SHP77 treated with DMSO at 0.1 percent for 48 hours (cell line): ENCODE measurements around the gene NAA80.

ENCODE experiments used
- DNase-seq: peaks from one replicate; lab custom pipeline; 2025; lab: John Stamatoyannopoulos, UW

NAA80 gene

DNA sequence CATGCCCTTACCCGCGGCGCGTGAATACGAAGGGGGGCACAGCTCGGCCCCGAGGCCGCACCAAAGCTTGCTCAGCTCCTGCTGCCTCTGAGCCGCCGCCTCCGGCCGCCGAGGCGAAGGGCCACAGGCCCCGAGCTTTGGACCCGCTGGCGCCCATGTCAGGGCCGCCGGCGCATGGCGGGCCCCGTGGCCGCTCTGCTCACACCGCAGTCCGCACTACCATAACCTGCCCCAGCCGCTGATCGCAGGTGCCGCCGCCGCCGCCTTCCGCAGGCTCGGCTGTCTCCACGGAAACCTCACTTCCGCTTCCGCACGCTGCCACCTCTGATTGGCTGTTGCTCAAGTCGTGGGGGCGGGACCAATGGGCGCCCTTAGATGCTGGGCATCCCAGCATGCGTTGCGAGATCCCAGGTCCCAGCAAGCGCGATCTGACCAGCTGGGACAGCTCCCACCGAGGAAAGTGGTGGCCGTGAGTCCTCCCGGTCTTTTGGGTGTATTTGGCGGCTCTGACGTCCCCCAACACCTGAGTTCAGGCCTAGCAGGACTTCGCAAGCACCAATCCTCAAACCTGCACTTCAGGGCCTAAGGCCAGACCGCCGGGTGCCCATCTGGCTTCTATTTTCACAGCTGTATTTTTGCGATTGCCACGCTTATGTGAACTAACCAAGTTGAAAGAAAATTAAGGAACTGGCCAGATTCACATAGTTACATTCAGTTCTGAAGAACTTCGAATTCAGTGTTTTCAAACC is 28.9 kb upstream of the NAA80 start, which contains the start of gene TUSC2:
TSS of gene TUSC2 (minus strand) at position 281 of the 749 bp plus-strand sequence. CDS start at position 157, 124 bp downstream.
- peak; percentile 76 for DNase-seq

- DNase-seq, result no peak
These were observed 27.9 kb upstream of the NAA80 start for GRCh38 chr3:50327129-50327528.

DNA sequence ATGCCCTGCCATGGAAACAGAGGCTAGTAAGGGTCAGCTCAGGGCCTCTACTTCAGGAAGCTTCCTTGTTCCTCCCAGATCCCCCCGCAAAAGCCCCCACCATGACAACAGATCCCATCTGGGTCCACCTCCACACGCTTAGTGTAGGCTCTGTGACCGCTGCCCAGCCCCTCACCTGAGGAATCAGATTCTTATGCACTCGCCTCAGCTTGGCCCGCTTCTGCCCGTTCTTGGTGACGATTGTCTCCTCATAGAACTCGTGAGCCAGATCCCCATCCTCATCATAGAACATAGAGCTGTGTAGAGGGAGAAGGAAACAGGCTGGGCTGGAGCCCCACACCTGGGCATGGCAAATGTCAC is 27.0 kb upstream of the NAA80 start:
- DNase-seq, result no peak

- no peak for DNase-seq
These were observed 26.4 kb upstream of the NAA80 start for GRCh38 chr3:50325497-50326181.

GRCh38 chr3:50325113-50325480 is 25.9 kb upstream of the NAA80 start:
- DNase-seq, result no peak

- no peak for DNase-seq
These were observed 25.3 kb upstream of the NAA80 start for GRCh38 chr3:50324351-50325112.

DNA sequence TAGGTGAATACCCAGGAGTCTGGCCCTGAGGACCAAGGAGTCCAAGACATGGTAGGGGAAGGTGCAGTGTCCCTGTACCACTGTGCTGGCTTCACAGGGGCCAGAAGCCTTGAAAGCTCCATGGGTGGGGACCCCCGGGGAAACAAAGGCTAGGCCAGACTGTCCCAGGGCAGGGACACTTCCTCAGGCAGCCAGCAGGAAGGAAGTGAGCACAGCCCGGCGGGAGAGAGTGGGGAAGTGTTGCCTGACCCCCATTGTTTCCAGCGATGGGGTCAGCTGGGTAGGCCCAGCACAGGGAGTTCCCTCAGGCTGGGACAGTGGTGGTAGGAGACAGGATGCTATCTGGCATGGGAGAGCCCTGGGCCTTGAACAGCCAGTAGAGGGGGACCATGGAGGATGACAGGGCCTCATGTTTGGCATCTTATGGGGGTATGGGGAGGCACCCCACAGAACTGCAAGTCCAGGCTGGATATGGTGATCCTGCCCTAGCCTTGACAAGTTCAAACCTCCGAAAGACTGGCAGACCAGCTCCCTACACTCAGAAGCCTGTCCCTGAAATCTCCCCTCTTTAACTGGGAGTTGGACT is 24.5 kb upstream of the NAA80 start:
- no peak for DNase-seq

- peak; percentile 18 for DNase-seq
These were observed 23.9 kb upstream of the NAA80 start for GRCh38 chr3:50323092-50323600.

- DNase-seq, result peak; percentile 48
These were observed 23.3 kb upstream of the NAA80 start, which contains the start of gene HYAL2 for GRCh38 chr3:50322386-50323091. Gene HYAL2, minus strand, starts transcription at chr3:50322745. Its CDS starts 2,256 bp downstream, at chr3:50320489.

- no peak for DNase-seq
These were observed 22.8 kb upstream of the NAA80 start for GRCh38 chr3:50322115-50322385.

DNA sequence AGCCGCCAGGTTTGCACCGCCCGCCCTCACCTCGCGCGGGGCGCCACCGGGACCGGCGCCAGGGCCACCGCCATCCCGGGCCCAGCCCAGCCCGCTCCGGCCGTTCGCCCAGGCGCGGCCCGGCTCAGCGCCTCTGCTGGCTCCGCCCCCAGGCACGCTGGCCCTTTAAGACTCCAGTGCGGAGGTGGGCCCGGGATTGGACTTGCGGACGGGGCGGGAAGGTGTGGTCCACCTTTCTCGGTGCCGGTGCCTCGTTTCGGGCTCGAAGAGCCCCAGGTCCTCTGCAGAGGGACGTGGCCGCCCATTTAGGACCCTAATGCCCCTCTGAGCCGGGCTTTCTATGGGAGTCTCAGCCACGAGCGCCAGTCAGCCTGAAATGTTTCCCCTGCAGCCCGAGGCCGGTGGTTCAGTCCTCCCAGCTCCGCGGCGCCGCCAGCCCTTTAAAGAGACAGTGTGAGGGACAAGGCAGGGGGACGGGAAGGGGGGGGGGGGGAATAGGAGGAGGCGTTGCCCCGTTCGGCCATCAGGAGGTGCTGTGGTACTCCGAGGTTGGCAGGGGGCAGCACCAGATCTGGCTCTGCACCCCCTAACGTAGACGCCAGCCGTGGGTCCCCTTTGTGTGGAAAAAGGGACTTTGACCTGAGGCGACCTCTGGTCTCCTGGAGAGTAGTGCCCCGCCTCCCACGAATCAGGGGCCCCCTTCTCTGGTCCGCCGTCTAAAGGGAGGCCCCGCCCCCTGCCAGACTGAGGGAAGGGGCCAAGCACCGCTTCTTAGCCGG is 22.3 kb upstream of the NAA80 start:
- DNase-seq, result peak; percentile 78

DNA sequence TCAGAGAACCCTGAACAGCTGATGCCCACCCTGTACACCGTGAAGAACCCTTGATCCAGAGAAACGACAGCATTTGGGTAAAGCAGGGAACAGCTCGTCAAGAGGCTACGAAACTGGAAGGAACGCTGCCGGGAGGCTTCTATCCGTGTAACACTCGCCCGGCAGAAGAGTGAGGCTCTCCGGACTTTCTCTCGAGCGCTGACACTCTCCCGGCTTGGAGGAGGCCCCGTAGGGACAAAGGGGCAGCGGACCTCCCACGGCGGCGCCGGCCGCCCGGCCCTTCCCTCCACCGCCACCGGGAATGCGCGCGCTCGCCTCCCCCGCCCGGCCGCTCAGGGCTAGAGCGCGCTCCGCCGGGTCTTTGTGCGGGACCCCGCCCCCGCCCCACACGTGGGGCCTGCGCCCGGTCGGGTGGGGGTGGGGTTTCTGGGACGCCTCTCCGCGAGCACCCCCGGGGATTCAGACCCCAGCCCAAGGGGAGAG is 21.7 kb upstream of the NAA80 start:
- no peak for DNase-seq

DNA sequence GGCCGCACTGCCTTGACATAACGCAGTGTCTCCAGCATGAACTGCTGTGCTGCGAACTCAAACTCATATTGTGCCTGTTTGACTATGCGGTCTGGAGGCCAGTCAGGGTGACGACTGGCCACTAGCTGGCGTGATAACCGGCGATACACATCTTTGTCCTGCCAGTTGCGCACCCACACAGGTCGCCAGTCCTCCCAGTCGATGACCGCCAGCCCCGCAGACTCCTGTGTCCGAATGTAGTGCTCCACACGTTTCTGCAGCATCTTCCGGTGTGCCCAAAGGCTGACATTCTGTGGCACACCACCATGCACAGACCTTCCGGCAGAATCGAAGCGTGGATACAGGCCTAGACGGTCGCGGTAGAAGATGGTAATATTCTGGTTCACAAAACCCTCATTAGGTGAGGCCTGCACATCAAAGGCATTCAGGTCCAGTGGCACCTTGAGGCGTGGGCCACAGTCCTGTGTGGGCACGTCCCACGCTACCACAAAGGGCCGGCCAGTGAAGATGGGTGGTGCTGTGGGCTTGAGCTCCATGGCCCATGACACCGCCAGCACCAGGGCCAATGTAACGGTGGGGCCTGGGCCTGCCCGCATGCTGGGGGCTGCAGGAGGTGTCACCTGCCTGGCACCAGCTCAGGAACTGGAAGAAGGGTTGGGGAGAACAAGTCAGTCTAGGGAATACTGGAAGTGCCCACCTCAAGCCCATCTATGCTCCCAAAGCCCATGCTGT is 20.9 kb upstream of the NAA80 start:
- no peak for DNase-seq

DNA sequence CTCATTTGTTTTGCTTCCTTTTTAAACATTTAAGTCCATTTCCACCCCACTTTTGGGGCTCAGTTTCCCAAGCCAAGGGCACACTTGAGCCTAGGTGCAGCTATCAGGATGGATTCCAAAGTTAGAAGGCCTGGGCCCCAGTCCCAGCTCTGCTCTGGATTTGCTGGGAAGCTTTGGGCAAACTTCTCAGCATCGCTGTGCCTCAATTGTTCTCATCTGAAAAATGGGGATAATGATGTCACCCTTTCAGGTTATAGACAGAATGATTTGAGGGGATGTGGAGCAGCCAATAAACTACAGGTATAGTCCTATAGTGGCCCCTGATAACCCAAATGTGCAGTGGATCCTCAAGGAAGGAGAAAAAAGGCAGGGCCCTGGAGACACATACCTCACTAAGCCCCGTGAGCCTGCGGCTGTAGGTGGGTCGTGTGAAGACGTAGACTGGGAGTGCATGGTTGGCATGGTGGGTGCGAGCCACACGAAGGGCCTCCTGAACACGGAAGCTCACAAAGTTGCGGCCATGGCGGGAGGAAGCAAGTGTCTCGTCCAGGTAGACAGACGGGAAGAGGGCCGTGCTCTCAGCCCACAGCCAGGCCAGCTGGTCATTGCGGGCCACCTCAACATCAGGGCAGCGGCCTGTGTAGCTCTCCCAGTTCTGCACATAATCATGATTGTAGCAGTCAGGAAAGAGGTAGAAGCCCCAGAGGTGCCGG is 20.1 kb upstream of the NAA80 start:
- no peak for DNase-seq

DNA sequence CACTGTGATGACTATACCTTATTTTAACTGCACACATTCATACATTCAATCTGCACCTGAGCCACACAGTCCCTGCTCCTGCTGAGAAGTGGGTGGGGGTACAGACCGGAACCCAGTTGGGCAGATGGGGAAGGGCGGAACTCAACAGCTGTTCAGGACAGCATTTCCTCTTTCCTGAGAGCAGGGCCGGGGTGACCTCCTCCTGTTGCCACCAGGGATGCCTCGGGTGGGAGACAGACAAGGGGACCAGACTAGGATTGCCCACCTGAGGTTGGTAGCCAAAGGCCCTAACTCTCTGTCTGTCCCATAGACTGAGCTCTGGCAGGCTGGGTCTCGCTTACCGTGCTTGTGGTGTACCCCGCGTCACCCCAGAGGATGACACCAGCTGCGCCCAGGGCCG is 19.4 kb upstream of the NAA80 start:
- DNase-seq, result no peak

- no peak for DNase-seq
These were observed 19.0 kb upstream of the NAA80 start for GRCh38 chr3:50318163-50318562.

DNA sequence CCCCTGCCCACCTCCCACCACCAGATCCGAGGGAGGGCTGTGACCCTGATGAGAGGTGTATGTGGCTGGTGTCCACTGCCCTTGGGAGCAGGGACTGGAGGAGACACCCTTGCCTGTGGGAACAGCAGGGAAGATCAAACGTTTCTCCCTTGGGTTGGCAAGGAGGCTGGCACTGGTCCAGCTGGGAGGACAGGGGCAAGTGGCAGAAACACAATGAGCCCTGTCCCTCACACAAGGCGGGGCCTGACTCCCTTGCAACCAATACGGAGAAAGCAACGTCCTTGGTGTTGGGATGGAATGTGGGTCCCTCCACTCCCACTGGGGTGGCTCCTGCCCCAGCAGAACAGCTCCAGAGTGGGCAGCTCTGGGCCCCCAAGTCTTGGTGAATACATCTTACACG is 18.1 kb upstream of the NAA80 start:
- DNase-seq, result no peak

- DNase-seq, result no peak
These were observed 17.5 kb upstream of the NAA80 start for GRCh38 chr3:50316657-50317242.

GRCh38 chr3:50314816-50315215 is 15.6 kb upstream of the NAA80 start:
- no peak for DNase-seq
